Fibroblast of the aortic adventitia (primary cell): Measurements from ENCODE around the gene KMT5C. TPM values are rescaled to one million over a fixed set of nuclear protein-coding genes. Genes with fewer than 3 reads are reported as not detected.

Experiments used
- DNase-seq: peaks from one replicate; pipeline ENCODE4 v3.0.0-alpha.2; 2010; ENCODE audit warnings: low read depth
- H3K4me3 ChIP-seq: 2 replicates; pipeline ENCODE4 v1.5.1; 2011; ENCODE audit warnings: low read depth, mild to moderate bottlenecking, control low read depth, low read length, moderate library complexity
- CTCF ChIP-seq: IDR thresholded peaks from 2 replicates; pipeline ENCODE4 v1.5.1; 2011; ENCODE audit warnings: mild to moderate bottlenecking, low read length, control low read depth, inconsistent platforms; ENCODE audit not compliant: insufficient read depth
- total RNA-seq: library from RNA; depleted of rRNA; stranded (reverse); fragments of >200 nt; gene quantifications from 2 replicates; pipeline ENCODE4 v1.2.3, GENCODE V29; 2012; ENCODE audit warnings: low replicate concordance

Gene KMT5C
- total RNA-seq, 1 donor, result 6.7 TPM

- H3K4me3 ChIP-seq, result no peak overlapping the region
- DNase-seq, result no peak
- no peak for TF ChIP-seq CTCF
Observed at GRCh38 chr19:55366790-55367189, 27.1 kb downstream of the KMT5C start.

- no peak for DNase-seq
- H3K4me3 ChIP-seq, result no peak overlapping the region
- no peak for TF ChIP-seq CTCF
Observed at GRCh38 chr19:55368106-55368505, 28.4 kb downstream of the KMT5C start.

- TF ChIP-seq CTCF, result no peak
- DNase-seq, result peak; percentile 52
- peak overlapping the region; percentile 67 for H3K4me3 ChIP-seq
Observed at GRCh38 chr19:55368701-55369563, 29.3 kb downstream of the KMT5C start.

GRCh38 chr19:55369653-55370304 lies 30.1 kb downstream of the KMT5C start:
- peak; percentile 61 for DNase-seq
- no peak for TF ChIP-seq CTCF
- H3K4me3 ChIP-seq, result peak overlapping the region; percentile 75

- peak within 1 kb of the TSS; percentile 75 for H3K4me3 ChIP-seq
- no peak for TF ChIP-seq CTCF
- peak; percentile 43 for DNase-seq
Observed at GRCh38 chr19:55370305-55370988, 30.8 kb downstream of the KMT5C start, which contains the start of gene IL11. TSS of gene IL11 (minus strand) at chr19:55370463. CDS start at chr19:55370310, 153 bp downstream.

GRCh38 chr19:55372316-55373081 lies 32.8 kb downstream of the KMT5C start:
- no peak overlapping the region for H3K4me3 ChIP-seq
- no peak for TF ChIP-seq CTCF
- peak; percentile 52 for DNase-seq
